ENCODE data around the gene CAVIN1. TPM values are rescaled to one million over a fixed set of nuclear protein-coding genes. Genes with fewer than 3 reads are reported as not detected.
"Not testable (repeated sequence)": the region's sequence is repeated elsewhere in the genome, so short reads cannot be mapped to it uniquely, and the experiment has no call there.

Gene CAVIN1
- total RNA-seq, 2 donors from 2014 or later: 733 to 737 TPM

DNA sequence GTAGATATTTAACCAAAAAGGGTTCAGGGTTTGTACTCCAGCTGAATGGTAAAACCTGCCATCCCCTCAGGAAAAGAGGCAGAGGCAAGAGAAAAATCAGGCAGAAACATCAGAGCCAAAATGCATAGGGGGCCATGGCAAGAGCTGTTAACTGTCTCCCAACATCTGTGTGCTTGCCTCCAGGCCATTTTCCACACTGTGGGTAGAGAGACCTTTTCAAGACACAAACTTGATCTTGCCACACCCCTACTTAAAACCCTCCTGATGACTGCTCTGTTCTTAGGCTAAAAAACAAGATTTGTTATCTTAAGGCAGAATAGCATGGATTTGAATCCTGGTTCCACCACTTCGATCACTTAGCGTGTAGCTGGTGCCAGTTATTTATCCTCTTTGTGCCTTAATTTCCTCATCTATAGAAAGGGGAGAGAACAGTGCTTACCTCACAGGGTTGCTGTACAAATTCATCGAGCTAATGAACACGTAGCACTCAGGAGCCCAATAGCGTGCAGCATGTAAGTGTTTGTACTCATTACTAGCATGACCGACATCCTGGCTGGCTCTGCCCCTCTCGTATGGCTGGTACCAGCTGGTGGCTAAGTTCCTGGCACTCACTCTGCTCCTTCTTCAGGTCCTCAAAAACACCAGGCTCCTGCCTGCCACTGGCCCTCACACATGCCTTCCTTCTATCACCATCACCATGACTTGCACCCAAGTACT, 60.7 kb downstream of the CAVIN1 start:
- intact Hi-C loops (cut with DNase I): no loop called here
- no peak for DNase-seq (ENCODE audit: low spot score)

- no peak for DNase-seq (ENCODE audit: low spot score)
- intact Hi-C loops (cut with DNase I): no loop called here
These were observed 61.3 kb downstream of the CAVIN1 start for GRCh38 chr17:42361781-42362186.

- intact Hi-C loops (cut with DNase I); DNase-seq (ENCODE audit: low spot score): not testable (repeated sequence)
These were observed 62.7 kb downstream of the CAVIN1 start for GRCh38 chr17:42360388-42360787.

GRCh38 chr17:42359133-42359532, 63.9 kb downstream of the CAVIN1 start:
- DNase-seq (ENCODE audit: low spot score): no peak
- intact Hi-C loops (cut with DNase I): no loop called here

DNA sequence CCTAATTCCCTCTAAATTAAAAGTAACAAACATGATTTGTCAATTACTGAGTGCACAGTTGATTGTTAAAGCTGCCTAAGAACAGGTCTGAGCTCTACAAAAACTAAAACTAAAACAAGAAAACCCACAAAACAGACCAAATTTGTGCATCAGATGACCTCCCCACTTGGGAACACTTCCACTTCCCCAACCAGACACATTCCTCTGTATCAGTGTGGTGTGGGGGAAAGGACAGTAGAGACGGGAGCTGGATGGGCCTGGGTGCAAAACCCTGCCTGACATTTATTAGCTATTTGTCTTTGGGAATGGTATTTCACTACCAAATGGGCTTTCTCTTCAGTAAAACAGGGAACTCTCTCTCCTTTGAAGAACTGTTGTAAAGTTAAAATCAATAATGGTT, 64.6 kb downstream of the CAVIN1 start:
- intact Hi-C loops (cut with DNase I): no loop called here
- no peak for DNase-seq (ENCODE audit: low spot score)

GRCh38 chr17:42354956-42355843, 67.9 kb downstream of the CAVIN1 start:
- DNase-seq (ENCODE audit: low spot score): no peak
- intact Hi-C loops (cut with DNase I): no loop called here

Other genes starting within 250 kb of the CAVIN1 start
- gene KCNH4, start 242.1 kb downstream of the CAVIN1 start, total RNA-seq: under 1 TPM; 0.23 to 0.33 TPM
- gene HCRT, start 237.8 kb downstream of the CAVIN1 start, total RNA-seq: not detected
- gene GHDC, start 228.8 kb downstream of the CAVIN1 start, total RNA-seq: 10 to 100 TPM; 14.5 to 16.6 TPM
- 10 to 100 TPM; 88.6 to 96.3 TPM for gene STAT5B, start 146.9 kb downstream of the CAVIN1 start, total RNA-seq
- gene STAT5A, start 134.8 kb downstream of the CAVIN1 start, total RNA-seq: 10 to 100 TPM; 30.7 to 37.6 TPM
- gene STAT3, start 34.8 kb downstream of the CAVIN1 start, total RNA-seq: 100 to 1,000 TPM; 230 to 241 TPM
- gene ATP6V0A1, start 35.6 kb upstream of the CAVIN1 start, total RNA-seq: 10 to 100 TPM; 69.6 to 70.1 TPM
- 10 to 100 TPM; 27.1 to 36.0 TPM for gene NAGLU, start 113.0 kb upstream of the CAVIN1 start, total RNA-seq
- gene HSD17B1, start 129.7 kb upstream of the CAVIN1 start, total RNA-seq: 1 to 10 TPM in 1 of 2 donors, under 1 TPM in 1; 0.67 to 1.2 TPM
- 10 to 100 TPM; 34.0 TPM for gene COASY, start 138.9 kb upstream of the CAVIN1 start, total RNA-seq
- gene MLX, start 143.8 kb upstream of the CAVIN1 start, total RNA-seq: 10 to 100 TPM; 27.5 to 28.5 TPM
- gene PSMC3IP, start 154.5 kb upstream of the CAVIN1 start, total RNA-seq: 1 to 10 TPM; 4.1 to 4.7 TPM
- 10 to 100 TPM; 34.6 to 42.0 TPM for gene RETREG3, start 186.1 kb upstream of the CAVIN1 start, total RNA-seq
- 10 to 100 TPM; 32.9 to 39.9 TPM for gene TUBG1, start 186.4 kb upstream of the CAVIN1 start, total RNA-seq
- 10 to 100 TPM; 17.9 to 19.8 TPM for gene TUBG2, start 236.0 kb upstream of the CAVIN1 start, total RNA-seq

All from posterior vena cava (tissue), 2 donors.